ENCODE data around the gene TMEM167A.

TMEM167A gene

GRCh38 chr5:83034528-83035207 lies 42.5 kb downstream of the TMEM167A start:
- DNase-seq: no peak

- no peak for DNase-seq
Observed at GRCh38 chr5:83034036-83034435, 43.2 kb downstream of the TMEM167A start.

GRCh38 chr5:83031381-83031780 lies 45.8 kb downstream of the TMEM167A start:
- no peak for DNase-seq

GRCh38 chr5:83029912-83030311 lies 47.3 kb downstream of the TMEM167A start:
- no peak for DNase-seq

- no peak for DNase-seq
Observed at GRCh38 chr5:83026930-83027687, 50.1 kb downstream of the TMEM167A start.

- no peak for DNase-seq
Observed at GRCh38 chr5:83026516-83026915, 50.7 kb downstream of the TMEM167A start.

- DNase-seq: no peak
Observed at GRCh38 chr5:83025690-83026478, 51.3 kb downstream of the TMEM167A start.

GRCh38 chr5:83022334-83022733 lies 54.9 kb downstream of the TMEM167A start:
- no peak for DNase-seq

GRCh38 chr5:83015676-83016075 lies 61.5 kb downstream of the TMEM167A start:
- DNase-seq: no peak

- peak in 1 of 2 donors; percentile 18 for DNase-seq
Observed at GRCh38 chr5:83011985-83012384, 65.2 kb downstream of the TMEM167A start.

- no peak for DNase-seq
Observed at GRCh38 chr5:83009408-83009807, 67.8 kb downstream of the TMEM167A start.

GRCh38 chr5:83007755-83008154 lies 69.4 kb downstream of the TMEM167A start:
- no peak for DNase-seq

GRCh38 chr5:83006683-83007283 lies 70.4 kb downstream of the TMEM167A start:
- no peak for DNase-seq

- no peak for DNase-seq
Observed at GRCh38 chr5:83003791-83004190, 73.4 kb downstream of the TMEM167A start.
